OCI-M2 (cell line): Measurements from ENCODE around the gene SIVA1.
A peak's percentile ranks its signal among the peaks of the same experiment; 100 is the strongest.

ENCODE experiments used
- DNase-seq: peaks from one replicate; lab custom pipeline; 2025; ENCODE audit not compliant: unreplicated experiment; lab: John Stamatoyannopoulos, UW

The SIVA1 gene

DNA sequence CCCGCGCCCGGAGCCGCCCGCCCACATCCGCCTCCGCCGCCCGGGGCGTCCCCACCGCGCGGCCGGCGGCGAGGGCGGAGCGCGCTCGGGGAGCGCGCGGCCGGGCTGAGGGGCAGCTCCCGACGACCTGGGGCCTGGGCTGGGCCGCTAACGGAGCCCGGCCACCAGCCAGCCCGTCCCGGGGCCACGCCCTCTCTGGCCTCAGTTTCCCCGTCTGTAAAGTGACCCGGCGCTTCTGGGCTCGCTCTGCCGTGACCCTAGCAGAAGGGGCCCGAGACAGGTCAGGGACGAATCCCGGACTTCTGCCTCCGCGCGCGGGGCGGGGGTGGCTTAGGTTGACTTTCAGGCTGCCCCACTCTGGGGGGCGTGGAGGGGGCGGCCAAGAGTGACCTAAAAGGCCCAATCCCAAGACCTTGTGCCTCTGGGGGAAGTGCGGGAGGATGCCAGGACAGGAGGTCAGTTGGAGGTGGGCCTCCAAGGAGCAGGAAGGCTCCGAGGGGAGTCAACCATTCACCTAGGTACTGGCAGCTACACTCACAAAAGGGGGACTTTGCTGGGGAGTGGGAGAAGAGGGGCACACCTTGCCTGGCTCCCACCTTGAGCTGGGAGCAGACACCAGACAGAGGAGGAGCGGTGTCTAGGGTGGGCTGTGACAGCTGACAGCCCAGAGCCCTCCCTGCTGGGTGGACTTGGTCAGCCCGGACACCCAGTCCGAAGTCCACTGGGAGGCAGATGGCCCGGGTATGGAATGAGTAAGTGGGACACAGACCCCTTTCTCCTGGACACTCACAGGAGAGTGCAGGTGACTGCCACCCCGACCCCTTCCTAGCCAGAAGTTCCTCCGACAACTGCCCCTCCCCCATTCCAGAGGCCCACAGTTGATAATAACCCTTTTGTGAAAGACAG, 43.1 kb downstream of the SIVA1 start:
- DNase-seq = no peak

DNA sequence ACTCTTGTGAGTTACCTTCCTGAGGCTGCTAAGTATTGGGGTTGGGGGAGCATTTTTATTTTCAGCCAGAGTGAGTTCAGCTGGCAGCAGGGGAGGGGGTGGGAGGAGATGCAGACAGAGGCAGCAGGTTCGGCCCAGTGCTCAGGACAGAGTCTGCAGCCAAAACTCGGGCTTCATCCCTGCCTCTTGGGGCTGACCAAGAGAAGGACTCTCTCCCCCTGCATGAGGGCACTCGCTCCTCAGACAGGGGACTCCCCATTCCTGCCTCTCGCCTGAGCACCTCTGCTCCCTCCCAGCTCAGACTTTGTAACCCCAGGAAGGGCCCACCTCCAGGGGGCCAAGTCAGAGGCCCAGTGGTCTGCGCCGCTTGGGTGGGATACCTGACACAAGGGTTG, 43.7 kb downstream of the SIVA1 start:
- no peak for DNase-seq

DNA sequence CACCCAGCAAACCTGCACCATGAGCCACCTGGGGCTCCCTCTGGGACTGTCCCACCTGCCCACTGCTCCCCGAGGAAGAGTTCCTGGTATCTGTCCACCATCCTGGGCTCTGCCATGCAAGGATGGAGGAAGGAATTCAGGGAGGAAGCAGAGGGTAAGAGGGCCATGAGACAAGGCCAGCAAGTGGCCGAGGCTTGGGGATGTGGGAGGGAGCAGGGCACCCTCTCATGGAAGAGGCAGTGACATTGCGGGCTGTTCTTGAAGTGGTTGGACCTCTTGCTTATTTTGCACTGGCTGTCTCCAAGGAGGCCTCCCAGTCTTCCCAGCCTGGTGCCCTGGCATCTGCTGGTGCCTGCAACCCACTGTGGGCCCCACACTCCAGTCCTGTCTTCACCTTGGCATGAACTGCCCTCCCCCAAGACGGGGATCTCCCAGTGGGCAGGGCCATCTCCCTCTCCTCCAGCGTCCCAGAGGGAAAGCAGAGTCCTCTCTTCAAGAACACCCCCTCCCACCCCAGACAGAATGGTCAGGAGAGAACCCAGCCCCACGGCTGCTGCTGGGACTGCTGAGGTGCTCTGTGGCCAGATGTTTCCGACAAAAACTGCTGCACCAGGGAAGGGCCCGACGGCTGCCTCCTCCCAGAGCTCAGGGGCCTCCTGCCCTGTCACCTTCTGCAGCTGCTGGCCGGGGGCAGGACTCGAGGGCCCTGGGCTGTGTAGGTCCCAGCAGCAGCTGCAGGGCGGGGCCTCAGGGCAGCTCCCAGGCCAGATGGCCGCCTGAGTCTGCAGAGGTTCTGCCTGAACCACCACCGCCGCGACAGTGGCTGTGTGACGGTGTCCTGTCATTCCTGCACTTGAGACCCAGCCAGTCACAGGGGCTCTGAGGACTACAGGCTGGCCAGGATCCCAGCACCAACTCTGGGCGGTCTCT, 44.4 kb downstream of the SIVA1 start:
- DNase-seq = no peak

DNA sequence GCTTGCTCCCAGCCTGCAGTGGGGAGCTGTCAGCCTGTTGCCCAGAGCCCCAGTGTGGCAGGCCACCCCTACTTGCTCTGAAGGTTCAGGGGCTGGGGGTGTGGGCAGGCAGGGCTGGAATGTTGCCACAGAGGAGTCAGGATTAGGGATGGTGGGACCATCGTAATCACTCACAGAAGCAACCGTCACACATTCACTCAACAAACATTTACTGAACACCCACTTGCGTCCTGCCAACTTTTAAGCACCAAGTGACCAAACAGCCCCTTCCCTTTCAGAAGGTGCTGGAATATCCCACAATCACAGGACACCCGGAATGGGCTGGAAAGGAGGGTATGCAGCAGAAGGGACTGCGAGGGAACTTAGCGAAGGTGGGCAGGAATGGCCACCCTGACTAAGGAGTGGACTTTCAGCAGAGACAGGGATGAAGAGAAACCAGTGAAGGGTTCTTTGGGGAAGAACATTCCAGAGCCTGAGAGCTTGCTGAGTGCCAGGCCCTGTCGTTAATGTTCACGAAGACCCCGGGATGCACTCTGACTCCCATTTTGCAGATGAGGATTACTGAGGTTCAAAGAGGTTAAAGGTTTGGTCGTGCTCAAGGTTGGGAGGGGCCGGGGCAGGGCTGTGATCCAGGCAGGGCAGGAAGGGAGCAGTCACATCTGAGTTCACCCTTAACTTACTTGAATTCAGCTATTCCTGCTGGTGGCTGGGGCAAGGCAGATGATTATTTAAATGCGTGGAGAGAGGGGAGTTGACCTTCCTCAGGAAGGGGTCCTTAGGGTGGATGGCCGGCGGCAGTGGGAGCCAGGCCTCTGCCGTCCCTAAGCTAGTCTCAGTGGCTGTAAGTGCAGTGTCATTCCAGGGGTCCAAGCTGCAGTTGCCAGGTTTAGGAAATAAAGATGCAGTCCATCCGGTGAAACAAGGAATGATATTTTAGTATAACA, 45.6 kb downstream of the SIVA1 start:
- no peak for DNase-seq

DNA sequence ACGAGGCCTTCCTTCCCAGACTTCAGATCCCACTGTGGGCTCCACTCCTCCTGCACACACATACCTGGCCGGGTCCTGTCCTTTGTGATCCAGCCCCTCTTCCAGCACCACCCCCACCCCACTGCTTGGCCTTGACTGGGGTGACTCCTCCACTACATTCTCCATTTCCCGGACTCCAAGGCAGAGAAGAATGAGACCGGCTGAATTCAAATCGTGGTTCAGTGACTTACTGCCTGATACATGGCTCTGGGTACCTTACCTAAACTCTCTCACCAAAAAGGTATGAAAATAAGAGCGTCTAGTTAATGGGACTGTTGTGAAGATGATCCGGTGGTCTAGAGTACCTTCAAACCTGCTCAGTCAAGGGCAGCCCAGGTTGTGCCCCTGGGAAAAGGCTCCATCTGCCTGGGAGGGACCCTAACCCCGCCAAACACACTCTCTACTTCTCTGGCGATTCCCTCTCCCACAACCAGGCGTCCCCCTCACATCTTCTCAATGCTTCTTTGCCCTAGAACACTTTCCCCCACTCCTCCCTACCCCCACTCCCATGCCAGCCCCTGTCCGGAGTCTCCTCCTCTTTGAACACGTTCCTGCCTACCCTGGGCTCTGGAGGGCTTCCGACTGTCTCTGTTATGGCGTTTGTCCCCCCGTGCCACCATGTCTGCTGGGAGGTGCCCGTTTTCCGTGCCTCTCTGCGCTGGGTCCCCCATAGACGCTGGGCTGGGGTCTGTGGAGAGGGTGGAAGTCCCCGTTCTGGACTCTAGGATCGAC, 46.5 kb downstream of the SIVA1 start:
- DNase-seq = no peak

DNA sequence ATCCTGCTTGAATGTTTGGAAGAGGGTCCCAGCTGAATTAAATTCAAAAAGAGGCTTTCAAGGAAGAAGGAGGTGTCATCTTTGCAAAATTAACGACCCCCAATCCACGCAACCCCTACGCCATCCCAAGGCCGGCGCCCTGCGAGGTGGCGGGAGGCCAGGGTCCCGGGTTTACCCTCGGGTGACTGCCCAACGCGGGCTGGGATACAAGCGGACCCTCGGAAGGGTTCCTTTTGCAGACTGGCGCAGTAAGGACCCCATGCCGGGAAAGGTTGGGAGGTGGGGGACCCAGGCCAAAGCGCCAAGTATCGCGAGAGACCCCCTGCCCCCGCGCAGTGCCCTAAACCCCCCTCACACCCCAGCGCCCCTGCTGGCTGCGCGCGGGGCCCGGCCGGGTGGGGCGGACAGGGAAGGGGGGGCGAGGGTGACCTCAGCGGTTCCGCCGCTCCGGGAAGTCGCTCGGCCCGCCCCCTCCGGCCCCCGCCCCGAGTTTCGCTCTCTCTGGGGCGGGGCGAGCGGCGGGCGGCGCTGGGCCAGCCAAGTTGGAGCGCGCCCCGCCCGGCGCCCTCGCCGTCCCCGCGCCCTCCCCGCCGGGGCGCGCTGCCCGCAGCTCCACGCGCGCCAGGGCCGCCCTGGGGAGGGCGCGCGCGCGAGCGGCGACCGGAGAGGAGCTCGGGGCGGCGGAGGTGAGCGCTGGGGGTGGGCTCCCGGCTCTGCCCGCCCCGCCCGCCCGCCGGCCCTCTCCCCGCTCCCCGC, 47.2 kb downstream of the SIVA1 start:
- DNase-seq = peak; percentile 33

DNA sequence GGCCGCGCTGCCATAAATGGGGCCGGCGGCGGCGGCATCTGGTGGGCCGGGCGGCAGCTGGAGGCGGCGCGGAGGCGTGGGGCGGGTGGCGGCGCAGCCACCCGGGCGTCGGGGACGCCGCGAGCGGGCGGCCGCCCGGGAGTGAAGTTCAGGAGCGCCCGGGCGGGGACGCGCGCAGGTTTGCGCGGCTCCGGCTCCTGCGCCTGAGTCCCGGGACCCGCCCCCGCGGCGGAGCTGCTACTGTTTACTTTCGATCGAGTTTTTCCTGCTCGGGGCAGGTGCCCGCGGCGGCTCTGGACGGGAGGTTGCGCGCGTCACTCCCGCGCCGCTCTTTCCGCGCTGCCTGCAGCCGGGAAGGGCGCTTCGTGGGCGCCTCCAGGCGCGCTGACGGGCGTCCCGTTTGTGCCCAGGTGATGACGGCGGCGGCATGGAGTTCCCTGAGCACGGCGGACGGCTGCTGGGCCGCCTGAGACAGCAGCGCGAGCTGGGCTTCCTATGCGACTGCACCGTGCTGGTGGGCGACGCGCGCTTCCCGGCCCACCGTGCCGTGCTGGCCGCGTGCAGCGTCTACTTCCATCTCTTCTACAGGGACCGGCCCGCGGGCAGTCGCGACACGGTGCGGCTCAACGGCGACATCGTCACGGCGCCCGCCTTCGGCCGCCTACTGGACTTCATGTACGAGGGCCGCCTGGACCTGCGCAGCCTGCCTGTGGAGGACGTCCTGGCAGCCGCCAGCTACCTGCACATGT, 48.0 kb downstream of the SIVA1 start, which contains the start of gene ZBTB42:
Gene ZBTB42 (plus strand): TSS at position 331 of the 749 bp plus-strand sequence. CDS start 97 bp downstream, at position 428.
- DNase-seq = no peak

DNA sequence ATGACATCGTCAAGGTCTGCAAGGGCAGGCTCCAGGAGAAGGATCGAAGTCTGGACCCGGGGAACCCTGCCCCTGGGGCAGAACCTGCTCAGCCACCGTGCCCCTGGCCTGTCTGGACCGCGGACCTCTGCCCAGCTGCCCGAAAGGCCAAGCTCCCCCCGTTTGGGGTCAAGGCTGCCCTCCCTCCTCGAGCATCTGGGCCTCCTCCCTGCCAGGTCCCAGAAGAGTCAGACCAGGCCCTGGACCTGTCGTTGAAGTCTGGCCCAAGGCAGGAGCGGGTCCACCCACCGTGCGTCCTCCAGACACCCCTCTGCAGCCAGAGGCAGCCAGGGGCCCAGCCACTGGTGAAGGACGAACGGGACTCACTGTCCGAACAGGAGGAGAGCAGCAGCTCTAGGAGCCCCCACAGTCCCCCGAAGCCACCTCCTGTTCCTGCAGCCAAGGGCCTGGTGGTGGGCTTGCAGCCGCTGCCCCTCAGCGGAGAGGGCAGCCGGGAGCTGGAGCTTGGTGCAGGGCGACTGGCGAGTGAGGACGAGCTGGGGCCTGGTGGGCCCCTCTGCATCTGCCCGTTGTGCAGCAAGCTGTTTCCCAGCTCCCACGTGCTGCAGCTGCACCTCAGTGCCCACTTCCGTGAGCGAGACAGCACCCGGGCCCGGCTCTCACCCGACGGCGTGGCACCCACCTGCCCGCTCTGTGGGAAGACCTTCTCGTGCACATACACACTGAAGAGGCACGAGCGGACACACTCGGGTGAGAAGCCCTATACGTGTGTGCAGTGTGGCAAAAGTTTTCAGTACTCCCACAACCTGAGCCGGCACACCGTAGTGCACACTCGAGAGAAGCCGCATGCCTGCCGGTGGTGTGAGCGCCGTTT, 48.8 kb downstream of the SIVA1 start:
- DNase-seq = no peak

DNA sequence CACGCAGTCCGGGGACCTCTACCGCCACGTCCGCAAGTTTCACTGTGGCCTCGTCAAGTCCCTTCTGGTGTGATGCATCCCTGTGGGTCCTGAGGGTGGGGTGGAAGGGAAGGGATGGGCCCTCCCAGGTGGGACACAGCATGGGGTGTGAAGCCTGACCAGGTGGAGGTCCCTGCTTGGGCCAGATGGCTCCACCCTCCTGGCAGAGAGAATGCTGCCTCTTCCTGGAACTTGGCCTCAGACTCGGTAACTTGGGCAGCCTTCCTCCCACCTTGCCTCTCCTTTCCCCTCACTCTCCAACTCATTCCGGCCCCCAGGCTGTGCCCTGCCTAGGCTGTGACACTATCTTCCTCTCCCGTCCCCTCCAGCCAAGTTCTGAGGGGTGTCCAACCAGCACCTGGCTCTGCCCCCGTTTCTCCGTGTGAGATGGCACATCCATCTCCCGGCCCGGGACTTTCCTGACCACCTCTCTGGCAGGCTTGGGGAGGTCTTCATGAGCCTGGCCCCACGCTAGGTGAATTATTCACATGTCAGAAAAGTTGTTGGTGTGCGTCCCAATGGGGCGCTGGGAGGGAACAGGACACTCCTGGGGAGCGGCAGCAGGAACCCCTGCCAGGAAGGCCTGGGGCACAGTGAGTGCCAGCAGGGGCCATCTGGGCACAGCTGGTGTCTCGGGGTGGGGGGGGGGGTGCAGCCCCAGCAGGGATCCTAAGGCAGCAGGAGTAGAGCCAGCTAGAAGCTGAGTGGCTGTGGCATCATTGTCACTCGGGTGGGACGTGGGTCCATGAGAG, 49.6 kb downstream of the SIVA1 start:
- no peak for DNase-seq

DNA sequence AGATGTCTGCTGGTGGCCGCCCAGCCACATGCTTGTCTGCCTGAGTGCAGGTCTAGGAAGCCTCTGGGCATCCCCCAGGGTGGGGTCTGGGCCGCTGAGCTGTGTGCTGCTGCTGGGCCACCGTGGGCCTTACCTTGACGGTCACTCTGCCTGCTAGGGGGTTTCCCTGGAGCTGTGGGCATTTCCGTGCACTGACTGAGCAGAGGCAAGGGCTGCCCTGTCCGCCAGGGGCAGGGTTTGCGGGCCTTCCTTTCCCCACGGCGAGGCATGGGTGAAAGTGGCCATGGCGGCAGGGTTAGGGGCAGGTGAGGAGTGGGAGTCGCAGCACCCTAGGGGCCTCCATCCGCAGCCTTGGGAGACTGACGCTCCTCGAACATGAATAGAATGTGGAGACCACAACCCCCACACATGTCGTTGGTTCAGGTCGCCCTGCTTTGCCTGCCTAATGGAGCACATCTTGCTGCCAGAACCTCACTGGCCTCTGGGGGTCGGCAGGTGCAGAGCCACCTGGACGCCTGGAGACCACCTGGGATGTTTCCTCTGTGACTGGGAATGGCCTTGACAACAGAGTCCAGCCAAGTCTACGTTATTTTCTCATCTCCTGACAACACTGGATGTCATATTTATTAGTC, 50.4 kb downstream of the SIVA1 start:
- no peak for DNase-seq

DNA sequence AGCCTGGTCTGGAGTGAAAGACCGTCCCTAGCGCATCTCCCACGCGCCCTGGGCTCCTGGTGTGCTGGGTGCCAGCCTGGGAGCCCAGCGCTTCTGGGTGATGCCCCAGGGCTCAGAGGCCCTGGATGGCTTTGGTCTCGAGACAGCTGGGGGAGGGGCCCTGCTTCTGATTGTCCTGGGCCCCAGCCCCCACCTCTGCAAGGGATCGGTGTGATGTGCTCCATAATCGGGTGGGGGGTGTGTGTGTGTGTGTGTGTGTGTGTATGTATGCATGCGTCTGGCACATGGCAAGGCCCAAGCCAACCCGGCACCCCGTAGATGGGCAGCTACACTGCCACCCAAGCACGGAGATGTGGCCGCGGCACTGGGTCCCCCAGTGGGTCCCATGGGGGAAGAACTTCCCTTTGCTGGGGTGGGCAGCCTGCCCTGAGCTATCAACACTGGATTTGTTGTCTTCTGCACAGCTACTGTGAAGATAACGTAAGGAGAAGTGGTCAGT, 51.0 kb downstream of the SIVA1 start:
- DNase-seq = peak; percentile 74

DNA sequence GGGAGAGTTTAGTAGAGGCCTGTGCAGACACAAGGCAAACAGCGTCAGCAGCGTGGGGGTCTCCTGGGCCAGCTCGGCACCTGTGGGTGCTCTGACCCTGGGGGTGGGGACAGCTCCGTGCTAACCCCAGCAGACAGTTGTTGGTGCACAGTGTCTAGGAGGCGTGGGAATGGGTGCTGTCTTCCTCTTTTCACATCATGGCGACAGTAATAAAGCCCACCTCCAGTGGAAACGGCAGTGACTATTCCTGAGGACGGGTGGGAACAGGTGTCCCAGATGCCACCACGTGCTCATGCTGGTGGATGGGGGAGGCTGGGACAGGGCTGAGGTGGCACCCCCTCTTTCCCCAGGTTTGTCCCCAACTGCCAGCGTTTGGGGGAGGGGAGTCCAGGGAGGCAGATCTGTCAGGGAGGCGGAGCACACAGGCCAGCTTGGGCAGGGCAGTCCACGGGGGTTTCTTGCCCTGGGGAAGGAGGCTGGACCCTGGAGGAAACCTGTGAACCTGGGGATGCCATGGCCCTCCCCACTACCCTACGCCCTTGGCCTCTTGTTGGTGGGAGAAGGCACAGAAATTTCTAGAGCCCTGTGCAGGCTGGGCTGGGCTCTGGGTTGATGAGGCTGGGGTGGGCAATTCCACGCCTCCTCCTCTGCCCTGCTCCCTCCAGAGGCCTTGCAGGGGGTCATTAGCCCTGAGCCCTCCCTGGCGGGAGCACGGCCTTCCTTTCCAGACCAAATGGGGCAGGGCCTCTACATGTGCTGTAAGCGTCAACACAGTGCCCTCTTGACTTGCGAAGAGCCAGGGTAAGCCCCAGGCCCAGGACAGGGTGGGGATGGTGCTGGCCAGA, 51.8 kb downstream of the SIVA1 start:
- DNase-seq = no peak

DNA sequence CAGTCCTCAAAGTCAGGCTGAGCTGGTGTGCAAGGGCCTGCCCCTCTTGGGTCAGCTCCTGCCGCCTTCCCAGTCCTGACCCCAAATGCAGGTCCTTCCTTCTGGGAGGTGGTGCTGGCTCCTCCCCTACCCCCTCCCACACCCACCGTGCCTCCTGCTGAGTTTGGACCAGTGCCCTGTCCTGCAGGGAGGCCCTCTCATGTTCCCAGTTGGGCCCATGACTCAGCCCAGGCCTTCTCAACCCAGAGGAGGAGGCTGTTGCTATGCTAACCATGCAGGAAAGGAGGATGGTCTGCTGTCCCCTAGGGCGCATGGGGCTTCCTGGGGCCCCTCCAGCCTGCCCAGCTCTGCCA, 52.4 kb downstream of the SIVA1 start:
- DNase-seq = no peak

DNA sequence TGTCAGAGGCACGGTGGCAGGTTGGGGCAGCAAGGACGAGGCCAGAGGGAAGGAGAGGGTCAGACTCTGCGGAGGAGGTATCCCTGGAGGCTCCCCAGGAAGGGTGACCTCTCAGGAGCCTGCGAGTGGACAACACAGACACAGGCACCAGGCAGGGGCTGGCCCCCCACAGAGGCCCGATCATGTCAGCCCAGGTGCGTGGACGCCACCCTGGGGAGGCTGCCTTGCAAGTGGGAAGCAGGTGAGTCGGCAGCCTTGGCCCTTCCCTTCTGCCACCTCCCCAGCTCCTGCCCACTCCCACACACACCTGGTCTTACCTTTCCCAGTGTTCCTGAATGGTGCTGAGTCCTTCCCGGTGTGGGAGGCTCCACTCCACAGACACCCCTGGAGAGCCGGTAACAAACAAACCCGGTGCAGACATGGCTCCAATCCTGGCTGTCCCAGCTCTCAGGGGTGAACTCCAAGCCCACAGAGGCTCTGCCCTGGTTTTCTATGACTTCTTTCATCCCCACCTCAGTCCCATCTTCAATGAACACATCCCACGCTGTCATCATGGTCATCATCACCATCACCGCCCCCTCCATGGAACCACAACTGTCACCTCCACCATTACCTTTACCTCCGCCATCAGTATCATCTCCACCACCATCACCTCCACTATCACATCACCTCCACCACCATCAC, 53.1 kb downstream of the SIVA1 start:
- DNase-seq = no peak
